ENCODE data around the gene ADGRA1. TPM values are rescaled to one million over a fixed set of nuclear protein-coding genes. Genes with fewer than 3 reads are reported as not detected.

The ADGRA1 gene
- total RNA-seq, 1 experiment from 2014 or later = not detected

DNA sequence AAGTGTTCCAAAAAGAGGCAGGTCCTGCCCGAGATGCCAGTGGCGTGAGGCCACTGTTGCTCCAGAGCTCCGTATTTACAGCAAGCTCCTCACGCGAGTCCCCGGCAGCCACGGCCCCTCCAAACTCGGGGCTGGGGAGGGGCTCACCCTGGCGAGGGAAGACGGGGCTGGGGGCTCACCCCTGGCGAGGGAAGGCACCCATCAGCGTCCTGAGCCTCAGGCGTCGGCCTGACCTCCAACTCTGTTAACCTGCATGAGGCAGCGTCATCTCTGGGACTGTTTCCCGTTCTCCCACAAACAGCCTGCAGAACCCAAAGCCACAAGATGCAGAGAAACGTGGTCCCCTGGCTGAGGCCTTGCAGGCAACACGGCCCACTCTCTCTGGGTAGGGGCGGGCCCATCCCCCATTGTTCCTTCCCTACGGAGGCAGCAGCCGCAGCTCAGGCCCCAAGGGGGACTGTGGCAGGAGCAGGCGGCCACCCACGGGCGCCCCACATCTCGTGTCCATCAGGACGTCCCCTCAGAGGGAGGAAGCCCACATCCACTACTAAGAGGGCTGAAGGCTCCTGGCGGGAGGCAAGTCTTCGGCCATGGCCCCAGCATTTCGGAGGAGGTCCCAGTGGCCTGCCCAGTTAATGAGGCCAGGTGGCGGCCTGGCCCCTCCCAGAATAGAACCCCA lies 4.2 kb upstream of the ADGRA1 start:
- intact Hi-C loops (cut with micrococcal nuclease) = no loop called here
- ChIA-PET CTCF (no interaction called here), POLR2A (no interaction called here)
- Mint-ChIP-seq H3K36me3 (ENCODE audit: insufficient read depth, unreplicated experiment) (no peaks in the 10 kb centered on the region), H3K27me3 (ENCODE audit: insufficient read depth, unreplicated experiment) (no peaks in the 10 kb centered on the region), H3K9me3 (ENCODE audit: unreplicated experiment) (no peaks in the 10 kb centered on the region), H3K27ac (ENCODE audit: low read depth, unreplicated experiment) (no peak overlapping the region), H3K4me1 (ENCODE audit: insufficient read depth, unreplicated experiment) (no peaks in the 10 kb centered on the region), H3K4me3 (ENCODE audit: unreplicated experiment) (no peak overlapping the region)
- no peak for TF ChIP-seq CTCF (IDR thresholded peaks at IDR 0.05; ENCODE audit: unreplicated experiment)
- no TSS peak for BruUV-seq (replicated peaks)
- DNase-seq (ENCODE audit: unreplicated experiment) = no peak

DNA sequence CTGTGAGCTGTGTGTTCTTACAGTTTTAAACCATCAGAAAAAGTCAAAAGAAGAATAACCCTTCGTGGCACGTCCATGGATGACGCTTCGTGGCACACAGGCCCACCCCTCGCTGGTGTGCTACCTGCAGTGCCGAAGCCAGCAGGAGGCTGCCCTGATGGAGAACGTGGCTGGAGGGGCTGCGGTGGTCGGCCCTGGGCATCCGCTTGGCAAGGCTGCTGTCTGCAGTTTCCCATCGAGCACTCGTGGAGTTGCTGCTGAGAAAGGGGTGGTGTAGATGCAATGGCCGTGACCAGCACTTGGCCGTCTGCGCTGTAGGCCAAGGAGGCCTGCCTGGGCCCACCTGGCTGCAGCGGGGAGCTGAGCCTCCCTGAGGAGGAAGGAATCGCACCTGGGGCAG lies 3.2 kb upstream of the ADGRA1 start:
- Mint-ChIP-seq H3K9me3 (ENCODE audit: unreplicated experiment) (no peaks in the 10 kb centered on the region), H3K36me3 (ENCODE audit: insufficient read depth, unreplicated experiment) (no peaks in the 10 kb centered on the region), H3K4me1 (ENCODE audit: insufficient read depth, unreplicated experiment) (no peaks in the 10 kb centered on the region), H3K27ac (ENCODE audit: low read depth, unreplicated experiment) (no peak overlapping the region), H3K27me3 (ENCODE audit: insufficient read depth, unreplicated experiment) (no peaks in the 10 kb centered on the region), H3K4me3 (ENCODE audit: unreplicated experiment) (no peak overlapping the region)
- ChIA-PET POLR2A (no interaction called here), CTCF (no interaction called here)
- intact Hi-C loops (cut with micrococcal nuclease) = no loop called here
- TF ChIP-seq CTCF (IDR thresholded peaks at IDR 0.05; ENCODE audit: unreplicated experiment) = no peak
- BruUV-seq (replicated peaks) = no TSS peak
- no peak for DNase-seq (ENCODE audit: unreplicated experiment)

DNA sequence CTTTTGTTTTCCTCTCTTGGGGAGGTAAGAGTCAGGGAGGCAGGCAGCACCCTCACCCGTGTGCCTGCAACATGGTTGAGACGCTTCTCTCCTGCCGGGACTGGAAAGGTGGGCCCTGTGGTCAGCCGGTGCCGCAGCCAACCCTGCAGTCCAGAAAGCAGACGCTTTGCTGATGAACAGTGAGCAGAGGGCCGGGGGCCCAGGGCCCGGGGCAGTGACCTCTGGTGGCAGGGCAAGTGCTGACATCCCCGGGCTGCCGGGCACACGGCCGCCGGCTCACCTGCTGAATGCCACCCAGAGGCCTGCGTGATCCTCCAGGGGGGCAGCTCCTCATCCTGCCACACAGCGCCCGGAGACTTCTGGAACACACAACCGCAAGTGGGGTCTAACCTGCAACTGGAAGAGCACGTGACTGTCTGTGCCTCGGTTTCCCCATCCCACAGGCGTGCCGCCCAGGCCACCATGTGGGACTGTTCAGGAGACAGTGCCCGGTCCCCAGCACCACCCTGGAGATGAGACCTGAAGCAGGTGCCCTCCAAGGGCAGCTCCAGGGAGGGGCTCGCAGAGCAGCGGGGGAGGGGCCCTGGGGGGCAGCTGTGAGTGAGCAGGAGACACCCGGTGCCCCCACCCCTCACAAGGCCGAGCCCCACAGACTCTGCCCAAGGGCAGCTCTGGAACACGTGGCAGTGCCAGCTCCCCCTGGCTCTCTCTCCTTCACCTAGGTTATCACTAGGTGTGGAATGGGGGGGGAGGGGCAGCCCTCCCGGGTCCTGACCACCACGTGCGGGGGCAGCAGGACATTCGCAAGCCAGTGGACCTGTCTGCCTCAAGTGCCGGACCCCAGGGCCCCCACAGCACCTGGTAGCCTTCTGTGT lies 2.2 kb upstream of the ADGRA1 start:
- Mint-ChIP-seq H3K27me3 (ENCODE audit: insufficient read depth, unreplicated experiment) (no peaks in the 10 kb centered on the region), H3K9me3 (ENCODE audit: unreplicated experiment) (no peaks in the 10 kb centered on the region), H3K4me1 (ENCODE audit: insufficient read depth, unreplicated experiment) (no peaks in the 10 kb centered on the region), H3K4me3 (ENCODE audit: unreplicated experiment) (no peak overlapping the region), H3K27ac (ENCODE audit: low read depth, unreplicated experiment) (no peak overlapping the region), H3K36me3 (ENCODE audit: insufficient read depth, unreplicated experiment) (no peaks in the 10 kb centered on the region)
- no peak for DNase-seq (ENCODE audit: unreplicated experiment)
- TF ChIP-seq CTCF (IDR thresholded peaks at IDR 0.05; ENCODE audit: unreplicated experiment) = no peak
- ChIA-PET CTCF (no interaction called here), POLR2A (no interaction called here)
- intact Hi-C loops (cut with micrococcal nuclease) = no loop called here
- BruUV-seq (replicated peaks) = no TSS peak

GRCh38 chr10:133086247-133086646 lies 1.5 kb upstream of the ADGRA1 start:
- TF ChIP-seq CTCF (IDR thresholded peaks at IDR 0.05; ENCODE audit: unreplicated experiment) = no peak
- no peaks in the 10 kb centered on the region for H3K4me1 Mint-ChIP-seq (ENCODE audit: insufficient read depth, unreplicated experiment)
- no TSS peak for BruUV-seq (replicated peaks)
- POLR2A ChIA-PET = no interaction called here
- CTCF ChIA-PET = no interaction called here
- no peaks in the 10 kb centered on the region for H3K27me3 Mint-ChIP-seq (ENCODE audit: insufficient read depth, unreplicated experiment)
- no peaks in the 10 kb centered on the region for H3K36me3 Mint-ChIP-seq (ENCODE audit: insufficient read depth, unreplicated experiment)
- no peak overlapping the region for H3K4me3 Mint-ChIP-seq (ENCODE audit: unreplicated experiment)
- no peaks in the 10 kb centered on the region for H3K9me3 Mint-ChIP-seq (ENCODE audit: unreplicated experiment)
- DNase-seq (ENCODE audit: unreplicated experiment) = no peak
- H3K27ac Mint-ChIP-seq (ENCODE audit: low read depth, unreplicated experiment) = no peak overlapping the region
- intact Hi-C loops (cut with micrococcal nuclease) = no loop called here
